ENCODE data around the gene SLC5A10.
A peak's percentile ranks its signal among the peaks of the same experiment; 100 is the strongest.
"Not testable (repeated sequence)": the region's sequence is repeated elsewhere in the genome, so short reads cannot be mapped to it uniquely, and the experiment has no call there.

Gene SLC5A10

GRCh38 chr17:18946536-18946935 is 5.4 kb upstream of the SLC5A10 start:
- DNase-seq (ENCODE audit: extremely low read depth in 1 of 2, low read depth in 1 of 2): no peak

DNA sequence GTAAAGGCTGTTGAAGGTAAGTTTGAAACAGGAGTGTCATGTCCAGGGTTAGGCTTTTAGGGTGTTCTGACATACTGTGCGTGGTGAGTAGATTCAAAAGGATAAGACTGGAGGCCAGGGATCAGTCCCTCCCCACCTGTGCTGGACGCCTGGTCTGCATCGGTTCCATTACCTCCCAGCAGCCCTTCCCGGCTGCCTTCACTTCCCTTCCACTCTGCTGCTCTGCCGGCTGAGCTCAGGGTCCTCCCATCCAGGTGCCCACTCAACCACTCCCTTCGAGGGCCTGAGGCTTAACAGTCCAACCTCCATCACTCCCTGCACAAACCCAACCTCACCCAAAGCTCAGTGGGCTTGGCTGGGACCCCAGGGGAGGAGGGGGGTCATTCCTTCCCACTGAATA is 4.1 kb upstream of the SLC5A10 start:
- DNase-seq (ENCODE audit: extremely low read depth in 1 of 2, low read depth in 1 of 2): no peak

DNA sequence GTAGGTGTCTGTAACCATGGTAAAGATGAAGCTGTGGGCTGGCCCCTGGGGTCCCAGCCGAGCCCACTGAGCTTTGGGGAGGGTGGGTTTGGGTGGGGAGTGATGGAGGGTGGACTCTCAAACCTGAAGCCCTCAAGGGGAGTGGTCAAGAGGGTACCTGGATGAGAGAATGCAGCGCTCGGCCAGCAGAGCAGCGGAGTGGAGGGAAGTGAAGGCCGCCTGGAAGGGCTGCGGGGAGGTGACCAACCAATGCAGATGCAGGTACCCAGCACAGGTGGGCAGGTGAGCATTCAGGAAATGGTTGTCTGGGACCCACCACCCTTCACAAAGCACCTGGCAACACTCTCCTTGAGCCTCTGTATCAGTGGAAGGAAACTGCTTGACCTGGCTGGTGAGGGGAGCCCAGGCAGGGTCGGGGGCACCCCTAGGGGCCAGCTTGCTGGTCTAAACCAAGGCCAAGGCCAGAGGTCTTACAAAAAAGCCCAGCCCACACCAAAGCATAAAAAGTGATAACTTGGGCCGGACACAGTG is 3.4 kb upstream of the SLC5A10 start:
- no peak for DNase-seq (ENCODE audit: extremely low read depth in 1 of 2, low read depth in 1 of 2)

GRCh38 chr17:18949566-18949965 is 2.4 kb upstream of the SLC5A10 start:
- no peak for DNase-seq (ENCODE audit: extremely low read depth in 1 of 2, low read depth in 1 of 2)

- no peak for DNase-seq (ENCODE audit: extremely low read depth in 1 of 2, low read depth in 1 of 2)
Observed at GRCh38 chr17:18950346-18950745, 1.6 kb upstream of the SLC5A10 start.

GRCh38 chr17:18950944-18951905 is 740 bp upstream of the SLC5A10 start:
- DNase-seq (ENCODE audit: extremely low read depth in 1 of 2, low read depth in 1 of 2): no peak

- no peak for DNase-seq (ENCODE audit: extremely low read depth in 1 of 2, low read depth in 1 of 2)
Observed at GRCh38 chr17:18953231-18953728, 1.3 kb downstream of the SLC5A10 start.

- no peak for DNase-seq (ENCODE audit: extremely low read depth in 1 of 2, low read depth in 1 of 2)
Observed at GRCh38 chr17:18954321-18954720, 2.4 kb downstream of the SLC5A10 start.

GRCh38 chr17:18955009-18955408 is 3.0 kb downstream of the SLC5A10 start:
- no peak for DNase-seq (ENCODE audit: extremely low read depth in 1 of 2, low read depth in 1 of 2)

GRCh38 chr17:18956021-18956420 is 4.1 kb downstream of the SLC5A10 start:
- DNase-seq (ENCODE audit: extremely low read depth in 1 of 2, low read depth in 1 of 2): not testable (repeated sequence)

DNA sequence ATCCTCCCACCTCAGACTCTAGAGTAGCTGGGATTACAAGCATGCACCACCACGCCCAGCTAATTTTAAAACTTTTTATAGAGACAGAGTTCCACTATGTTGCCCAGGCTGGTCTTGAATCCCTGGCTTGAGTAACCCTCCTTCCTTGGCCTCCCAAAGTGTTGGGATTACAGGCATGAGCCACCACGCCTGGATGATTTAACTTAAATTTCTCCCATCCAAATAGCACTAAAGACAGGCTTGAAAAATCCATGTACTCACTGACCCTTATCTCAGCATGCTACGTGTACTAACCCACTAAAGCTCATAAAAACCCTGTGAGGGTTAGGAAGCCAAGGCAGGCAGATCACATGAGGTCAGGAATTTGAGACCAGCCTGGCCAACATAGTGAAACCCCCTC is 4.6 kb downstream of the SLC5A10 start:
- DNase-seq (ENCODE audit: extremely low read depth in 1 of 2, low read depth in 1 of 2): no peak

GRCh38 chr17:18957831-18958230 is 5.9 kb downstream of the SLC5A10 start:
- no peak for DNase-seq (ENCODE audit: extremely low read depth in 1 of 2, low read depth in 1 of 2)

DNA sequence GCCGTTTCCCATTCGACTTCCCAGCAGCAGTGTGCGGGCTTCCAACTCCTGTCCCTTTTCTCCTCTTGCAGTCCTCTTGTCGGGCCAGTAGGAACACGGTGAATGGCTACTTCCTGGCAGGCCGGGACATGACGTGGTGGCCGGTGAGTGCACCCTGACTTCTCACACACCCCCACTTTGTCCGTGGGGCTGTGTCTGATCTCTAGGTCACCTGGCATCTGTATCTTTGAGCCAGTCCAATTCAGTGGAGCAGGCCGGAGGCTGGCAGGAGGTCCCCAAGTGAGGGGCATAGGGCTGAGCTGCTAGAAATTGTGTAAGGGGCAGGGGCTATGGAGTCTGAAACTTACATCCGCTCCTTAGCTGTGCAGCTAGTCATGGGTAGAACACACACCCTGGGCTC is 6.6 kb downstream of the SLC5A10 start:
- no peak for DNase-seq (ENCODE audit: extremely low read depth in 1 of 2, low read depth in 1 of 2)

GRCh38 chr17:18959071-18959844 is 7.3 kb downstream of the SLC5A10 start:
- no peak for DNase-seq (ENCODE audit: extremely low read depth in 1 of 2, low read depth in 1 of 2)

- no peak for DNase-seq (ENCODE audit: extremely low read depth in 1 of 2, low read depth in 1 of 2)
Observed at GRCh38 chr17:18959845-18960240, 7.9 kb downstream of the SLC5A10 start.

DNA sequence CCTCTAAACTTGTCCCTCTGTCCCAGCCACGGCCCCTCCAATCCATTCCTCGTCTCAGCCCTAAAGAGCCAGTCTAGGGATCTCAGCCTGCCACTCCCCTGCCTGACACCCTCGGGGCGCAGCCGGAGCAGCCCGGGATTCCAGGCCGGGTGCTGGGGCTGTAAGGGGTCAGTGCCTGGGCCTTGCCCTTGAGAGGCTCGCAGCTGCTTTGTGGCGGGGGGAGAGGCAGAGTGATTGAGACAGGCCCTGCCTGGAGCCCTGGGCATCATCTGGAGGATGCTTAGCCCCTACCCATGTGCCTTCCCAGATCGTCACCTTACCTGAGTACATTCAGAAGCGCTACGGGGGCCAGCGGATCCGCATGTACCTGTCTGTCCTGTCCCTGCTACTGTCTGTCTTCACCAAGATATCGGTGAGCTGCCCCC is 8.3 kb downstream of the SLC5A10 start:
- no peak for DNase-seq (ENCODE audit: extremely low read depth in 1 of 2, low read depth in 1 of 2)

- peak; percentile 42 to 72 for DNase-seq (ENCODE audit: extremely low read depth in 1 of 2, low read depth in 1 of 2)
Observed at GRCh38 chr17:18960803-18961511, 9.0 kb downstream of the SLC5A10 start.

- DNase-seq (ENCODE audit: extremely low read depth in 1 of 2, low read depth in 1 of 2): no peak
Observed at GRCh38 chr17:18961634-18962493, 9.9 kb downstream of the SLC5A10 start.

DNA sequence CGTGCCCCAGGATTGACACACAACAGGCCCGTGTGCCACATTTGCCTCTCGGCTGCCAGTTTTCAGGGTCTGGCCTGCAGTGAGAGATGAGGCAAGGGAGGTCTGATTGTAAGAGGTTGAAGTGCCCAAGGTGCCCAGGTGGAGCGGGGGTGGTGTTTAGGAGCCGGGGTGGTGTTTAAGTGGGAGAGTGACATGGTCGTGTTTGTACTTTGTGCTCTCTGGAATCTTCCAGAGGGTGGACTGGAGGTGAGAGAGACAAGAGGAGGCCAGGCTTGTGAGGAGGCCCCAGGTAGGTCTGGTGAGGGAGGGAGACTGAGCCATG is 10.5 kb downstream of the SLC5A10 start:
- no peak for DNase-seq (ENCODE audit: extremely low read depth in 1 of 2, low read depth in 1 of 2)
